M059J (cell line): ENCODE data around the gene DMTF1. TPM values are rescaled to one million over a fixed set of nuclear protein-coding genes. Genes with fewer than 3 reads are reported as not detected.
"Not testable (repeated sequence)": the region's sequence is repeated elsewhere in the genome, so short reads cannot be mapped to it uniquely, and the experiment has no call there.

ENCODE experiments used
- DNase-seq: peaks from one replicate; pipeline ENCODE4 v3.0.0-alpha.2; 2012; ENCODE audit warnings: low read depth
- total RNA-seq: library from RNA; depleted of rRNA; stranded (reverse); fragments of >200 nt; shearing (Covaris generic); gene quantifications from 2 replicates; pipeline ENCODE4 v1.2.3, GENCODE V29; 2014; rRNA removed

The DMTF1 gene, protein sequence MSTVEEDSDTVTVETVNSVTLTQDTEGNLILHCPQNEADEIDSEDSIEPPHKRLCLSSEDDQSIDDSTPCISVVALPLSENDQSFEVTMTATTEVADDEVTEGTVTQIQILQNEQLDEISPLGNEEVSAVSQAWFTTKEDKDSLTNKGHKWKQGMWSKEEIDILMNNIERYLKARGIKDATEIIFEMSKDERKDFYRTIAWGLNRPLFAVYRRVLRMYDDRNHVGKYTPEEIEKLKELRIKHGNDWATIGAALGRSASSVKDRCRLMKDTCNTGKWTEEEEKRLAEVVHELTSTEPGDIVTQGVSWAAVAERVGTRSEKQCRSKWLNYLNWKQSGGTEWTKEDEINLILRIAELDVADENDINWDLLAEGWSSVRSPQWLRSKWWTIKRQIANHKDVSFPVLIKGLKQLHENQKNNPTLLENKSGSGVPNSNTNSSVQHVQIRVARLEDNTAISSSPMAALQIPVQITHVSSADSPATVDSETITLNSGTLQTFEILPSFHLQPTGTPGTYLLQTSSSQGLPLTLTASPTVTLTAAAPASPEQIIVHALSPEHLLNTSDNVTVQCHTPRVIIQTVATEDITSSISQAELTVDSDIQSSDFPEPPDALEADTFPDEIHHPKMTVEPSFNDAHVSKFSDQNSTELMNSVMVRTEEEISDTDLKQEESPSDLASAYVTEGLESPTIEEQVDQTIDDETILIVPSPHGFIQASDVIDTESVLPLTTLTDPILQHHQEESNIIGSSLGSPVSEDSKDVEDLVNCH
- 36.7 and 42.1 TPM in 2 replicates for total RNA-seq

DNA sequence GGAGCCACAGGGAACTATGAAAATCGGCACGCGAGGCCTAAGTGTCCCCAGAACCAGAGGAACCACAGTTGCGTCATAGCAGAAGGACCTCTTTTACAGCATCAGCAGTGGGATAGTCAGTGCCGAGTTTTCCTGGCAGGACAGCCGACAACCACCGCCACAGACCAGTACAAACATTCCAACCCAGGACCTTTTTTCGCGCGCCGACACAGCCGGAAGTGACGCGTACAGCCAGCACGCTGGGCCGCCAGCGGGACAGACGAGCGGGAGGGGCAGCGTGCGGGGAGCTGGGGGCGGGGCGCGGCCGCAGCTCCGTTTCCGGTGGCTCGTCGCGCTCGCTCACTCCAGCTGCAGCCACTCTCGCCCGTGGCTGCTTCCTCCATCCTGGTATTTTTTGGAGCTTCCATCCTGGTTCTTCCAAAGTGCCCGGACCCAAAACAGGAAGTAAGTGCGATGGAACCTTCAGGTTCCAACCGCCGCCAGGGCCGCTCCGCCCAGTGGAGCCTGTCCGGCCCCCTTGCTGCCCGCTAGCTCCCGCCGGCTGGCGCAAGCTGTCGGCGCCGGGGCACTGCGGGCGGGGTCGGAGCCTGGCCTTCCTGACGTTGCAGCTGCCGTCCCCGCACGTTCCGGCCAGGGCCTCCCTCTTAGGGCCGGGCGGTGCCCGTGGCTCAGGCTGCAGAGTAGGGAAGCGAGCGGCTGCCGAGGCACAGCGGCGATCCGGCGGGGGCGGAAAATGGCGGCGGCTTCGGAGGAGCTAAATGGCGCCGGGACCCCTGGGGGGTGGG is at the start of gene DMTF1:
Gene DMTF1, plus strand, starts transcription at position 342 of the 785 bp plus-strand sequence. CDS start 12,489 bp downstream, outside the sequence.
- DNase-seq = peak; percentile 95

DNA sequence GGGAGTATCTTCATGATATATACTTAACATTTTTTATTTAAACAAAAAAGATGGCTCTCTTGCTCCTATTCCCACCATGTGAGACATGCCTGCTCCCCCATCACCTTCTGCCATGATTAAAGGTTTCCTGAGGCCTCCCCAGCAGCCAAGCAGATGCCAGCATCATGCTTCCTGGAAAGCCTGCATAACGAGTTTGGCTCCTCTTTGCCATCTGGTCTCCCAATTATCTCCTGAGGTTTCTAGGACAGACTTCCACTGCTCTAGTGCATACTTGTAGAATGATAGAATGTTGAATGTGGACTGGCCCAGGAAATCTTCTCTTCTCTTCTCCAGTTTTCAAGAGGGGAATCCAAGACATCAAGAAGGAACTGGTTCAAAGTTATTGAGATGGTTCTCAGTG is 46.9 kb upstream of the DMTF1 start:
- no peak for DNase-seq

DNA sequence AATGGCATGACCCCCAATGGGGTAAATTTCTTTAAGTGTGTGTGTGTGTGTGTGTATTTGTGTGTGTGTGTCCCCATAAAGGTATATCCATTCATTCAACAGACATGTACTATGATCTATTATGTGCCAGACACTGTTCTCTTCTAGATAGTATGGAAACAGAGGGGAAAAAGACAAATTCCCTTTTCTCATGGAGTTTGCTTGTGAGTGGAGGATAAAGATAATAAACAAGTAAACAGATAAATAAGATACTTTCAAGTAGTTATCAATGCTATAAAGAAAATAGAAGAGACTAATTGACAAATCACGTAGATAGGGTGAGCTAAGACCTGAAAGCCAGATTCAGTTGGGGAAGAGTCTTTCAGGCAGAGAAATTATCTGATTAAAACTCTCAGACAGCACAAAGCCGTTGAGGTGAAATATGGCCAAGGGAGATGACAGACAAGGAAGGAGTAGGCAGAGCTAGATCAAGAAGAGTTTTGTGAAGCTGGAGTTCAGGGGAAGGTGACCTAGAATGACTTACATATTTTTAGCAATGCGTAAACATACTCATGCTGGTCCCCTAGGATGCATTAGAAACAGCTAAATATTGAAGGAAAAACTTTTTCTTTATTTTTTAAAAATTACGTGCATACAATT is 45.2 kb upstream of the DMTF1 start:
- DNase-seq = no peak

DNA sequence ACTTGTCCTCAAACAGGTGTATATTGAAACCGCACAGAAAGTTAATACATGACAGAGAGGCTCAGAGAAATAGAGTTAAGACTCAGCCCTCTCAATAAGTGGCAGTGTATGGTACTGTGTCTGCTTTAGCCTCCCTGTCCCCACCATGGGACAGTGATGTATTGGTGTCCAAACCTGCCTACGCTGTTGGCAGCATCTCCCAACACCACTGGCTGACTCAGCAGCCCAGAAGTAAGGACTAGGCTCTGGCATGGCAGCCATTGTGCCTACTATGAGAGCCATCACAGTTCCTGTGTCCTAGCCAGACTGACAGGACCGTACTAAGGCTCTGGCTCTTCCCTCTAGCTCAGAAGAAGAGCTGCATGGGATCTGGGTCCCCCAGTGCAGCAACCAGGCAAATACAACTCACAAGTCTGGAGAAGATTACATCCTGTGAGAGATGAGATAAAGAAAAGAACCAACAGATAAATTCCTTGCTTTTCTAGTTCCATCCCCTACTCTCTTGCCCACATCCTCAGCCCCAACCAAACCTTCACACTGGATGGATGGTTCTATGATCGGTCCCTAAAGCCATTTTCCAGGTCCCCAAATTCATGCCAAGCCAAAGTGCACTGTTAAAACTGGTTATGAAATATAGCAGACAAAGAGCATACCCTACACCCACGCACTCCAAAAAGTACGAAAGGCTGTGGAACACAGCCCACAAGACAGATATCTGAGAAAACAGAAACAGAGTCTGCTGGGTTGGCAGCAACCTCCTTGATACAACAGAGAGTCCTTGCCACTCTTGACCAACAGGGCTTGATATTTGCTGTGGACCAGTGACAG is 44.1 kb upstream of the DMTF1 start:
- DNase-seq = no peak

DNA sequence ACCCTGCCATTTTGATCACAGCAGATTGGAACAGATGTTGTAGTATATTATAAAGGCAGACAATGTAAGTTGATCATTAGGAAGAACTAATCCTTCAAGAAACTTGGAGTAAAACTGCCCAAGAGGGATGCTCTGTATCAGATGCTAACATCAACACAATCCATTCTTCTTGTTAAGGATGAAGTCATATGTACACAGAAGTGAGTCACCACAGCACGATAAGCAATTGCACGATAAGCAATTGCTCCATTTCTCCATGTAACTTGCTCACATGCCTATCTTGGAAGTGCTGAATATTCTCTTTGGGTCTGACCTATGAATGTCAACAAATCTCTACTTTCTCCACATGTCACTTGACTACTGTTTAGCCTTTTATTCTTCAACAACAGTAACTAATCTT is 41.5 kb upstream of the DMTF1 start:
- peak; percentile 3 for DNase-seq

DNA sequence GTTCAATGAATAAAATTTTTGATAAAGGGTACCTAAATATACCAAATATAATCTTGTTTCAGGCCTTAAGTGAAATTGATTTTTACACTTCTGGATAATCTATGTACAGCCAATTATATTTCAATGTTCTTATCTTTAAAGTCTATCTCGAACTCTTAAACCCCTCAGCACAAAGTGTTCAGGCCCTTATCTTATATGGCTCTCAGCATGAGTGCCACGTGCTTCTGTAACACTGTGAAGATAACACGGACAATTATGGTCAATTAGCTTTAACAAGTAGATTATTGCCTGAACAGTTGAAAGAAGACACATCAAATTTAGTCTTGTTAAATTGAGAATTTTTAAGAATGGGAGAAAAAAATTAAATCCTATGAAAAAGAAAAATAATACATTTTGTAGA is 40.4 kb upstream of the DMTF1 start:
- no peak for DNase-seq

DNA sequence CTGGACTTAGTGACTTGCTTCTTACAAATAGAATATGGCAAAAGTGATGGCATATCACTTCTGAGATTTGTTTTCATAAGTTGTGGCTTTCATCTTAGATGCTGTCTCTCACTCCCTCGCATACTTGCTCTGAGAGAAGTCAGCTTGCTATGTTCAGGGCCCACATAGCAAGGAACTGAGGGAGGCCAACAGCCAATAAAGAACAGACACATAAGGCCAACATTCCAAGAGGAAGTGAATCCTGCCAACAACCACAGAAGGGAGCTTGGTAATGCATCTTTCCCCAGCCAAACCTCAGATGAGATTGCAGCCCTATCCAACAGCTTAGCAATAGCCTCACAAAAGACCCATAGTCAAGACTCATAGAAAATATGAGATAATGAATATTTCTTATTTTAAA is 39.2 kb upstream of the DMTF1 start:
- DNase-seq = no peak

DNA sequence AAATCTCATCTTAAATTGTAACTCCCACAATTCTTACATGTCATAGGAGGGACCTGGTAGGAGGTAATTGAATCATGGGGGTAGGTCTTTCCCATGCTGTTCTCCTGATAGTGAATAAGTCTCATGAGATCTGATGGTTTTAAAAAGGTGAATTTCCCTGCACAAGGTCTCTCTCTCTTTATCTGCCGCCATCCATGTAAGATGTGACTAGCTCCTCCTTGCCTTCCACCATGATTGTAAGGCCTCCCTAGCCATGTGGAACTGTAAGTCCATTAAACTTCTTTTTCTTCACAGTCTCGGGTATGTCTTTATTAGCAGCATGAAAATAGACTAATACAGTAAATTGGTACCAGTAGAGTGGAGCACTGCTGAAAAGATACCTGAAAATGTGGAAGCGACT is 38.3 kb upstream of the DMTF1 start:
- not testable (repeated sequence) for DNase-seq

DNA sequence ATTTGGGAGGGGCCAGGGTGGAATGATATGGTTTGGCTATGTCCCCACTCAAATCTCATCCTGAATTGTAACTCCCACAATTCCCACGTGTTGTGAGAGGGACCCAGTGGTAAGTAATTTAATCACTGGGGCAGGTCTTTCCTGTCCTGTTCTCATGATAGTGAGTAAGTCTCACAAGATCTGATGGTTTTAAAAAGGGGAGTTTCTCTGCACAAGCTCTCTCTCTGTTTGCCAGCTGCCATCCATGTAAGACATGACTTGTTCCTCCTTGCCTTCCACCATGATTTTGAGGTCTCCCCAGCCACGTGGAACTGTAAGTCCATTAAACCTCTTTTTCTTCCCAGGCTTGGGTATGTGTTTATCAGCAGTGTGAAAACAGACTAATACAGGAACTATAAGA is 36.5 kb upstream of the DMTF1 start:
- DNase-seq = not testable (repeated sequence)

DNA sequence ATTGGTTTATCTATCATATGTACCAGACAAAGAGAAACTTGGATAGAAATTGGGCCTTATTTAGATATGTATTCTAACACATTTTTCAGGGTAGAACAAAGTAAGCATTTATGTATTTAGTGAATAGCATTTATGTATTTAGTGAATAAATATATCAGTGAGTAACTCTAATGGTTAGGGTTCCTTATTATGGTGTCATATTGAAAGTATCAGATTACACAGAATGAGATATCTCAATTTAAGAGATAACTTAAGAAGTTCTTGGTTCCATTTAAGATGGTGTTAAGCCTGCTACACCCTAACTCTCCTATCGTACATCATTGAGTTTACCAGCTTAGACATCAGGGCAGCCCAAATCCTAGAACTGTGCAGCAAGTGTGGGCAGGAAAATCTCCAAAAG is 35.9 kb upstream of the DMTF1 start:
- DNase-seq = no peak

DNA sequence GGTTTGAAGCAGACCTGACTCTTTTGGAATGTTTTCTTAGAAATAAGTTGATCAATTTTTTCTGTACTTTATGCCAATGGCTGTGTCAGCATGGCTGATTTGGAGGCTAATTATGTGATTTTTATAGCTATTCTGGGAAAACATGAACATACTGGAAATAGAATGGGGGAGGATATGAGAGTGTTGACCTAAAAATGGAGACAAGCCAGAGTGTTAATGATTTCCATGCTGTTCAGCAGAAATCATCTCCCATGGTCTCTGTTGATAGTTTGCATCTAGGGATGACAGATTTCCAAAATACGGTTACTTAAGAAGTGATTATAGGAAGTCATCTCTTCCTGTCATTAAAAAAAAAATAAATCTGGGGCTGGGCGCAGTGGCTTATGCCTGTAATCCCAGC is 32.7 kb upstream of the DMTF1 start:
- DNase-seq = no peak

DNA sequence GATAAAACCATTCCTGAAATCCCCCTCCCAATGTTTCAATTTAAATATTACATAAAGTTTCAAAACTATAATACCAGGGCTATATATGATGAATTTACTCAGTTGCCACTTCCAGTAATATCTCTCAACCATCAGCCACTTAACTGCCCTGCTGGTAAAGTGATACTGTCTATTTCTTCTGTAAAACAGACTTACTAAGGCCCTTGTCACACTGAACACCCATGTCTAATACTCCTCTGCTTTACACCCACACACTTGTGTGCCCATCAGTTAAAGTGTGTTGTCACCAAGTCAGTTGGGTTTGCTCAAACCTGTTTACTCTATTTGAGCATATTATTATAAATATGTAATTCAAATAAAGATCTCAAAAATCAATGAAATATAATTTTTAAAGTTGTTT is 29.1 kb upstream of the DMTF1 start:
- no peak for DNase-seq

DNA sequence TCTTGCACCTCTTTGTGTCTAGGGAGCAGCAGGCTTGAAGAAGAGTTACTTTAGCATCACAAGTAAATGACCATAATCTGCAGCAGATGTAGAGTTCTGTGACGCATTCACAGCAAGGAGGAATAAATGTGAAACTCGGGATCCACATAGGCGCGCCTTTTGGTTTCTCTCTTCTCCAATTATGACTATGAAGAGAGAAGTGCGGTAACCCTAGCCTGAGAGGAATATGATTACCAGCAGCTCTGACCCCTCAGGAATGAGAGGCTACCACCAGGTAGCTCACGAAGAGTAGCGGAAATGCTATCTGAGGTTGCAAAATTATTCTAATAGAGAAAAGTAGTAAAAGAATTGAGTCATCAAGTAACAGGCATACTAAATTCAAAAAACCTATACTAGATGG is 25.2 kb upstream of the DMTF1 start:
- no peak for DNase-seq

DNA sequence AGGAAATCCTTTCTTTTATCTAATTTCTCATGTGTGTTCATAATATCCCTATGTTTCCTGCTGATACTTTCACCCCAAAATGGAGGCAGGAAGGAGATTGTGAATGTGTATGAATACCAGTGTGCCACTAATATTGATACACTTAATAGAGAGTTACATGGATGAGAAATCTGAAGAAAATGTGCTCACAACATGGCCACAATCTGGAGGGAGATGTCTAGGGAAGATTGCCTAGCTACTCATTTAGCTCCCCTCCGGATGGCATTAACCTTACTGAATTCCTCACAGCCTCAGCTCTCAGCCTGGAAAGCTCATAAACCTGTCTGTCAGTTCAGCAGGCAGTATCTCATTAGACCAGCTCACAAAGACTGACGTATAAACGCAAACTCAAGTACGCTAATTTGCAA is 23.4 kb upstream of the DMTF1 start:
- no peak for DNase-seq

DNA sequence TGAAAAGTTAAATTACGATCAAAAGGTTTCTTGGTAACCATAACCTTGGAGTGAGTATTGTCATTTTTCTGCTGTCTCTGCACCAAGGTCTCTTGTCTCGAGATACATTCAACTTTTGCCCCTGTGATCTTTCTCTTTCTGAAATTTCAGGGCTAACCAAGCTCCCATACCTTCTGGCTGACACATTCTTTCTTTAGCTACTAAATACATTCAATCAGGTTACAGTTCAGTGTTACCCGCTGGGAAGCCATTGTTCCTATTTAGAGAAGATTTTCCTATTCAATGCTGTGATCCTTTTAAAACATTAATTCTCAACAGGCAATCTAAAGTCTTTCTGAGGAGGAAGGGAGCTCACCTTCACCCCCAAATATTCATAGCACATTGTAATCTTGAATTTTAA is 22.9 kb upstream of the DMTF1 start:
- no peak for DNase-seq

DNA sequence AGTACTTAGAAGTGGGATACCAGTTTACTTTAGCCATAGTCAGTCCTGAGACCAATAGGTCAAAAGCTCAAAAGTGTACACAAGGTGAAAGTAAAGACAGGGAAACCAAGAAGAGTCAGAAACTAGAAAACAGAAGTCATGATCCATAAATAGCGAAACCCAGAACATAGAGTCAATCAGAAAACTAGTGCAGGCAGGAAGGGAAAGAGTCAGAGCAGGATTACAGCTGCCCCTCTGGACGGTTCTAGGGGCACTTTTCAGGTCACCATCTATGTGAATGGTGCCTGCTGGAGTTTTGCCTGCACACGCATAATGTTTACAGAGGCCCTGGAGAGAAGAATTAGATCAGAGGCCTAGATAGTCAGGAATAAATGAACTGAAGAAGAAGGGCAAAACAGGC is 22.4 kb upstream of the DMTF1 start:
- no peak for DNase-seq

DNA sequence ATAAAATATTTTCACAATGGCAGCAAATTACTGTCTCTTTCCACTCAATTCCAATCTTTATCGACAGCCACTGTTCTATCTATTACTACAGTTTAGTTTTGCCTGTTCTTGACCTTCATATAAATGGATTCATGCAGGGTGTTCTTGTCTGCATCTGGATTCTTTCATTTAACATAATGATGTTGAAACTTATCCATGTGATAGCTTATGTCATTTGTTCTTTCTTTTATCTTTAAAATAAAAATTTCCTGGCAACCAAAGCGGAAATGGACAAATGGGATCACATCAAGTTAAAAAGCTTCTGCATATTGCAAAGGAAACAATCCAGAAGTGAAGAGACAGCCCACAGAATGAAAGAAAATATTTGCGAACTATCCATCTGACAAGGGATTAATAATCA is 20.5 kb upstream of the DMTF1 start:
- no peak for DNase-seq

DNA sequence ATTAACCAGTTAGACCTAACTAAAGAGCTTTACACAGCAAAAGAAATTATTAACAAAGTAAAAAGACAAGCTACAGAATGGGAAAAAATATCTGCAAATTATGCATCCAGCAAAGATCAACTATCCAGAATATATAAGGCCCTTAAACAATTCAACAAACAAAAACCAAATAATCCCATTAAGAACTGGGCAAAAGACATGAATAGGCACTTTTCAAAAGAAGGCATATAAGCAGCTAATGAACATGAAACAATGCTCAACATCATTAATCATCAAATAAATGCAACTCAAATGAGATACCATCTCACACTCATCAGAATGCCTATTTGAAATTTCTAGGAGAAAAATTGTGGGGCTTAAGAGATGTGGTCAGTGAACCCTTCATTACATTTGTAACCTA is 15.0 kb upstream of the DMTF1 start:
- no peak for DNase-seq

DNA sequence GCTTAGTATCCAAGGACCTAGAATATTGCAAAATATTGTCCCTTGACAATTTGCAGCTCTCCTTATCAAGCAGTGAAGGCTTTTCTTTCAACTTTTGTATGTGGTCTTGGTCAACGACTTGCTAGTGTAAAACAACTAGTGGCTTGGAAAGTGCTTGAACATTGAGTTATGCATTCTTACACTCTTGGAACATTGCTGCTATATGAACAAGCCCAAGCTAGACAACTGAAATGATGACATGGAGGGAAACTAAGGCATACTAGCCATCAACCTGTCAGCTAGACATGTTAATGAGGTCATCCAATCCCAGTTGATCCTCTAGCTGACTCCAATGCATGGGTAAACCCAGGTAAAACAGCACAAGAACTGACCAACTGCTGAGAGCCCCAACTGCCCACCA is 12.7 kb upstream of the DMTF1 start:
- no peak for DNase-seq

DNA sequence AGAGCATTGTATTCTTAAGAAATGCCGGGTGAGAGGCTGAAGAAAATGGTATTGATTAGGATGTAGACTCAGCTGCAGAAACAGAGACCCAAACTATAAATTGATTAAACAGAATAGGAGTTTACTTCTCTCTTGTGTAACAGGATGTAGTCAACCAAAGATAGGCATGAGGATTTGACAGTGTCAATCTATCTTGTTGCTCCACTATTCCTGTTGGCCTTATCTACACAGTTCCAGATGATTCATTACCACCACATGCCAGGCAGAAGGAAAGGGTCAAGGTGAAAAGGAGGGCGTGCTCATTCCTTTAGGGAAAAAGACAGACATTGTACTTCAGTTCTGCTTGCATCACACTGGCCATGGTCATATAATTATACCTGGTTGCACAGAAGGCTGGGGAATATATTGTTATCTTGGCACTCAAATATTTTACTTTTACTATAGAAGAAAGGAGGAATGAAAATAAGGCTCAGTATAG is 11.9 kb upstream of the DMTF1 start:
- DNase-seq = no peak

DNA sequence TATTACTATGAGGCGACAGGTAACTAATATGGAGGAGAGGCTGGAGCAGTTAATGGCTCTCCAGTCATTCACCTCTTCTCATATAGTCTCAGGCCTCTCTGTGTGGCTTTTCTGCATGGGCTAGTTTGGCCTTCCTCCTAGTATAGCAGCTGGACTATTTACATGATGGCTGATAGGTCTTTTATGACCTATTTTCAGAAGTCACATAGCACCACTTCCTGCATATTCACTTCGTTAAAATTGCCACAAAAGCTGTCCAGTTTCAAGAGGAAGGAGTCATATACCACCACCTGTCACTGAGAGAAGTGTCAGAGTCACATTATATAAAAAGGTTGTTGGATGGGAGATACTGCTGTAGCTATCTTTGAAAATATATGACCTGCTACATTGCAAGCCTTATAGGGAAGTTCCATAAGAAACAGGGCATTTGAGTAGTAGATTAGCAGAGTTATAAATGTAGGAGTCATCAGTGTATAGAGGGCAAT is 8.0 kb upstream of the DMTF1 start:
- DNase-seq = no peak
